Activated B cell treated with CpG ODN at 0.5 μM for 24 hours (primary cell): Measurements from ENCODE around the gene DVL2. TPM values are rescaled to one million over a fixed set of nuclear protein-coding genes. Genes with fewer than 3 reads are reported as not detected.

Experiments
- ATAC-seq: fragments of 200-7000 bp; cut with Tn5 transposase; one replicate; pipeline ENCODE4 v1.10.0; 2021; ENCODE audit warnings: low read depth, mild to moderate bottlenecking, moderate library complexity
- CTCF ChIA-PET: fragments of 350-600 bp; sonication (Branson Sonifier 250); formaldehyde crosslinking; loops from one replicate; lab custom pipeline; 2021; ENCODE audit warnings: antibody characterized with exemption; lab: Charles Lee
- POLR2A ChIA-PET: fragments of 350-600 bp; sonication (Branson Sonifier 250); formaldehyde crosslinking; loops from one replicate; lab custom pipeline; 2021; ENCODE audit warnings: antibody characterized with exemption; lab: Charles Lee
- DNase-seq: peaks from one replicate; pipeline ENCODE4 v3.0.0; 2022
- H3K27ac Mint-ChIP-seq: one replicate; pipeline ENCODE4 v1.8.0; 2020; ENCODE audit warnings: mixed read lengths
- H3K27me3 Mint-ChIP-seq: one replicate; pipeline ENCODE4 v1.8.0; 2021; ENCODE audit warnings: mixed read lengths
- H3K36me3 Mint-ChIP-seq: one replicate; pipeline ENCODE4 v1.8.0; 2021; ENCODE audit warnings: low read depth, mixed read lengths
- H3K4me1 Mint-ChIP-seq: one replicate; pipeline ENCODE4 v1.8.0; 2021; ENCODE audit warnings: mixed read lengths
- H3K4me3 Mint-ChIP-seq: one replicate; pipeline ENCODE4 v1.8.0; 2020; ENCODE audit warnings: mild to moderate bottlenecking, mixed read lengths
- H3K9me3 Mint-ChIP-seq: one replicate; pipeline ENCODE4 v1.8.0; 2020; ENCODE audit warnings: mixed read lengths
- intact Hi-C: fragments of 100-400 bp; cut with micrococcal nuclease; formaldehyde crosslinking; loops from one replicate; pipeline ENCODE4 v1.15.1; 2024
- total RNA-seq: library from RNA; stranded (reverse); gene quantifications from 2 replicates; pipeline ENCODE4 v1.2.3, GENCODE V29; 2022
- TF ChIP-seq, protein P1 (sequence below): fragments of 200-600 bp; IDR thresholded peaks from one replicate; pipeline ENCODE4 v1.8.0; 2022; ENCODE audit warnings: antibody characterized with exemption, mild to moderate bottlenecking

The DVL2 gene
- total RNA-seq, 1 donor from 2014 or later = 64.6 TPM

DNA sequence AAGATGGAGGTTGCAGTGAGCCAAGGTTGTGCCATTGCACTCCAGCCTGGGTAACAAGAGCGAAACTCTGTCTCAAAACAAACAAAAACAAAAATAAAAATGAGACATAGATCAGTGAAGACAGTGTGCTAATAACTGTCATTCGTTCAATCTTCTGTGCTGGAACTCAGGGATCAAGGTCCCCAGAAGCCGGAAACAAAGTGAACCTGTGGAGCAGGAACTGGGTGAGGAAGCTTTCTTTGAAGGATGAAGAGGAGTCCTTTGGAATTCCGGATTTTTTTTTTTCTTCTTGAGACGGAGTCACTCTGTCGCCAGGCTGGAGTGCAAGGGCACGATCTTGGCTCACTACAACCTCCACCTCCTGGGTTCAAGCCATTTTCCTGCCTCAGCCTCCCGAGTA, 45.1 kb upstream of the DVL2 start:
- Mint-ChIP-seq H3K4me1 (peaks cover 14% of the 10 kb centered on the region), H3K9me3 (no peaks in the 10 kb centered on the region), H3K27ac (no peak overlapping the region), H3K36me3 (no peaks in the 10 kb centered on the region), H3K4me3 (no peak overlapping the region), H3K27me3 (peaks cover 12% of the 10 kb centered on the region)
- TF ChIP-seq, protein P1, sequence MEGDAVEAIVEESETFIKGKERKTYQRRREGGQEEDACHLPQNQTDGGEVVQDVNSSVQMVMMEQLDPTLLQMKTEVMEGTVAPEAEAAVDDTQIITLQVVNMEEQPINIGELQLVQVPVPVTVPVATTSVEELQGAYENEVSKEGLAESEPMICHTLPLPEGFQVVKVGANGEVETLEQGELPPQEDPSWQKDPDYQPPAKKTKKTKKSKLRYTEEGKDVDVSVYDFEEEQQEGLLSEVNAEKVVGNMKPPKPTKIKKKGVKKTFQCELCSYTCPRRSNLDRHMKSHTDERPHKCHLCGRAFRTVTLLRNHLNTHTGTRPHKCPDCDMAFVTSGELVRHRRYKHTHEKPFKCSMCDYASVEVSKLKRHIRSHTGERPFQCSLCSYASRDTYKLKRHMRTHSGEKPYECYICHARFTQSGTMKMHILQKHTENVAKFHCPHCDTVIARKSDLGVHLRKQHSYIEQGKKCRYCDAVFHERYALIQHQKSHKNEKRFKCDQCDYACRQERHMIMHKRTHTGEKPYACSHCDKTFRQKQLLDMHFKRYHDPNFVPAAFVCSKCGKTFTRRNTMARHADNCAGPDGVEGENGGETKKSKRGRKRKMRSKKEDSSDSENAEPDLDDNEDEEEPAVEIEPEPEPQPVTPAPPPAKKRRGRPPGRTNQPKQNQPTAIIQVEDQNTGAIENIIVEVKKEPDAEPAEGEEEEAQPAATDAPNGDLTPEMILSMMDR = no peak
- POLR2A ChIA-PET = interaction anchor here (0.7 kb wide), 1 partner anchor 14 kb away, joined by 3 read pairs; no protein-coding TSS in a partner anchor
- ATAC-seq = no peak
- intact Hi-C loops = no loop called here
- no peak for DNase-seq
- CTCF ChIA-PET = interaction anchor here (0.6 to 1.4 kb wide), 2 partner anchors 12 to 409 kb away, joined by 3 to 4 read pairs; partner anchors contain the start of gene WRAP53

DNA sequence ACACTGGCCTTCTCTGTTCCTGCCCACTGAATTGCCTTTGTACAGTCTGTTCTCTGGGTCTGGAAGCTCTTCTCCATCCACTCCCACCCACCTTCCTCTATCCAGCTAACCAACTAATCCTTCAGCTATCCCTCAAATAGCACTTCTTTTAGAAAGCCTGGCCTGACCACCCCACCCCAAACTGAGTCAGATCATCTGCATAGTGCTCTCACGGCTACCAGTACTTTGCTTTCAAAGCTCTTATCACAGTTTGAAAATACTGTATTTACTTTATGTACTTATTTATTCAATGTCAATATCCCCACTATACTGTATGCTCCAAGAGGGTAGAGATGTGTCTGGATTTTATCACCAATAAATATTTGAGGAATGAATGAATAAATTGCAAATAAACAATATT, 32.5 kb upstream of the DVL2 start:
- POLR2A ChIA-PET = interaction anchor here (0.6 to 1.5 kb wide), 2 partner anchors 30 to 134 kb away, joined by 3 to 5 read pairs; no protein-coding TSS in a partner anchor

GRCh38 chr17:7263801-7264078, 29.4 kb upstream of the DVL2 start:
- no peak overlapping the region for H3K27ac Mint-ChIP-seq
- ATAC-seq = no peak

More for the DNA sequence above, 32.5 kb upstream of the DVL2 start:
- intact Hi-C loops = no loop called here
- Mint-ChIP-seq H3K9me3 (no peaks in the 10 kb centered on the region), H3K27ac (no peak overlapping the region), H3K4me3 (no peak overlapping the region), H3K36me3 (no peaks in the 10 kb centered on the region), H3K4me1 (peaks cover 19% of the 10 kb centered on the region), H3K27me3 (peaks cover 19% of the 10 kb centered on the region)
- CTCF ChIA-PET = interaction anchor here (1.1 kb wide), 1 partner anchor 13 kb away, joined by 3 read pairs; no protein-coding TSS in a partner anchor
- DNase-seq (no peak), ATAC-seq (no peak)
- TF ChIP-seq, protein P1 = no peak

DNA sequence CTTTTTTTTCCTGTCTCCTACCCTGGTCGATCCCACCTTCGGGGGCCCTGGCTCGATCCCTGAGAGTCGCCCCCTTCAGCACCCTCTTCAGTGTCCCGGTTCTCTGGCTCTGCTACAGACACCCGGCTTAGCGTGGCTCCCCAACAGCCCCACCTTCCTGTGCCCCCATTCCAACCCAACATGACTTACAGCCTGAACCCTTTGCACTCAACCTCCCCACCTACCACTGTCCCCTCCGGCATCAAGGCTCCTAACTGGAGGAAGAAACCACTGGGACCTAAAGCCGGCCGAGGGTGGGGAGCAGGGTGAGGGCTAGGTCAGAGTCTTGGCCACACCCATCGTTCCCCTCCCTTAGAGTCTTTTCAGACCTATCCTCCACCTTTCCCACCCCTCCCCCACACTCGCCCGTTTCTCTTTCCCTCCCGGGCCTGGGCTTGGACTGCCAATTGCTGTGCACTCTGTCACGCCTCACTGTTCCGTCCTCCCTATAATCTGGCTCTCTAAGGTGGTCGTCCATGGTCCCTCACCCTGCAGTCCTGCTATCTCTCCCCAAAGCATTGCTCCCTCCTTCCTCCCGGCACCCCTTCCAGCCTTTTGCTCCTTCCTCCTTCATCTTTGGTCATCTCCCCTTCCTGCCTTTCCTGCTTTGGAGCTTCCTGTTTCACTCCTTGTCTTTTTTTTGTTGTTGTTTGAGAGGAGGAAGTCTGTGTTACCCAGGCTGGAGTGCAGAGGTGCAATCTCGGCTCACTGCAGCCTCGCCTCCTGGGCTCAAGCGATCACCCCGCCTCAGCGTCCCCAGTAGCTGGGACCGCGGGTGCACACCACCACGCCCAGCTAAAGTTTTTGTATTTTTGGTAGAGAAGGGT, 28.9 kb upstream of the DVL2 start:
- peak; percentile 19 for ATAC-seq
- DNase-seq = no peak
- POLR2A ChIA-PET = interaction anchor here (0.5 to 1.1 kb wide), 2 partner anchors 26 to 31 kb away, joined by 5 read pairs; no protein-coding TSS in a partner anchor
- TF ChIP-seq, protein P1 = no peak
- peak overlapping the region; percentile 30 for H3K27ac Mint-ChIP-seq
- H3K27me3 Mint-ChIP-seq = peaks cover 15% of the 10 kb centered on the region
- peaks cover 29% of the 10 kb centered on the region for H3K4me1 Mint-ChIP-seq
- H3K9me3 Mint-ChIP-seq = no peaks in the 10 kb centered on the region
- H3K4me3 Mint-ChIP-seq = peak overlapping the region; percentile 77
- intact Hi-C loops = loop anchor here (5.0 kb wide), 1 partner anchor 34 kb away; no protein-coding TSS in a partner anchor
- CTCF ChIA-PET = interaction anchor here (1.0 kb wide), 2 partner anchors 33 to 42 kb away, joined by 3 read pairs; no protein-coding TSS in a partner anchor
- peaks cover 13% of the 10 kb centered on the region for H3K36me3 Mint-ChIP-seq

More at GRCh38 chr17:7263801-7264078, 29.4 kb upstream of the DVL2 start:
- intact Hi-C loops = loop anchor here (5.0 kb wide), 1 partner anchor 34 kb away; no protein-coding TSS in a partner anchor
- Mint-ChIP-seq H3K4me3 (peak overlapping the region; percentile 77), H3K27me3 (peaks cover 17% of the 10 kb centered on the region), H3K36me3 (peaks cover 7% of the 10 kb centered on the region), H3K9me3 (no peaks in the 10 kb centered on the region), H3K4me1 (peaks cover 29% of the 10 kb centered on the region)
- DNase-seq = no peak
- ChIA-PET CTCF (interaction anchor here (1.0 kb wide), 1 partner anchor 32 kb away, joined by 3 read pairs; no protein-coding TSS in a partner anchor), POLR2A (interaction anchor here (0.5 to 1.1 kb wide), 2 partner anchors 26 to 32 kb away, joined by 5 read pairs; no protein-coding TSS in a partner anchor)
- TF ChIP-seq, protein P1 = no peak
